Fibroblast of skin of left biceps (primary cell): ENCODE data around the gene SAAL1.

Experiments used
- DNase-seq, 2 experiments: peaks; one replicate each; pipeline ENCODE4 v3.0.0-alpha.2; 2013; ENCODE audit warnings: low read depth in 2 of 2

The SAAL1 gene

DNA sequence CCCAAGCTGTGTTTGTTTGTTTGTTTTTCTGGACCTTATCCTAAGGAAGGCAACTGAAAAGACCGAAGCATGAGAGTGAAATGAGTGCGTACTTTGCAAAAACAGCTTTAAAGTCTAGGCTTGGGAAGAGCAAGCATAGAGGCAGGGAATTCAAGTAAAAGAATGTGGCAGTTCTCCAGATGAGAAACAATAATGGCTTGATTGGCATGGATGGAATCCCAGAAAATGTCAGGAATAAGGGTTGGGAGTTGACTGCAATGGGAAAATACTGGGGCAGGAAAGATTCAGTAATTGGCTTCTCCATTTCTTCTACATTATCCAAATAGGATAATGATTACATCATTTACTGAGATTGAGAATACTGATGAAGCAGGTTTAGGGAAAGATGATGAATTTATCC, 17.5 kb downstream of the SAAL1 start:
- peak in 1 of 2 experiments; percentile 1 for DNase-seq

DNA sequence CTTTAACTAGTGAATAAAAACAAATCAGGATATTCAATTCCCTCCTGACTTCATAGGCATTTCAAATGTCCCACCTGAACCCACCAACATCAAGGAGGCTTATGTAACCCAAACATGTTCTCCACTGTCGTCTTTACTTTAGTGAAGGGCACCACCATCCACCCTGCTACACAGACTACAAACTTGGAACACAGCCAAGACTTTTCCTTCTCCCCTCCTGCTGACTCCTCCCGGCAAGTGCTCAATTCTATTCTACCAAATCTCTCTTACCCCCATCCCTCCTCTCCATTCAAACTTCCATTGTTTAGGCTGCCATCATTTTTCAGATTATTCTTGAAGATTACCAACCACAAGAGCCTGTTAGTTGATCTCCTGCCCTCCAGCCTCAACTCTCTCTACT, 24.3 kb downstream of the SAAL1 start:
- DNase-seq = no peak

DNA sequence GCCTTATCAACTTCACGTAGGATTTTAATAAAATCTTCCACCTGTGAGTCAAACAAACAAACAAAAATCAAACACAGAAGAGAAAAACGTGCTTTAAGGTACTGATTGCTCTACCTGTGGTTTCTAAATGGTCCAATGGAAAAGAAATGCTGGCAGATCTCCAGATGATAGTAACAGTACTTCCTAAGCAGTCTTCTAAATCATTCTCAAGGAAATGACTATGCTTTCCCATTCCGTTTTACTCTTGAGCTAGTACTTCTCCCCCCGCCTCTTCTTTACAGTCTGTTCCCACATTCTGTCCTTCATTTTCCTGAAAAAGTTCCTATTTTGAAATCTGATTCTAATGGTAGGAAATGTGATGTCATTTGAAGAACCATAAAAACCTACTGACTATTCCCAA, 25.4 kb downstream of the SAAL1 start:
- no peak for DNase-seq

DNA sequence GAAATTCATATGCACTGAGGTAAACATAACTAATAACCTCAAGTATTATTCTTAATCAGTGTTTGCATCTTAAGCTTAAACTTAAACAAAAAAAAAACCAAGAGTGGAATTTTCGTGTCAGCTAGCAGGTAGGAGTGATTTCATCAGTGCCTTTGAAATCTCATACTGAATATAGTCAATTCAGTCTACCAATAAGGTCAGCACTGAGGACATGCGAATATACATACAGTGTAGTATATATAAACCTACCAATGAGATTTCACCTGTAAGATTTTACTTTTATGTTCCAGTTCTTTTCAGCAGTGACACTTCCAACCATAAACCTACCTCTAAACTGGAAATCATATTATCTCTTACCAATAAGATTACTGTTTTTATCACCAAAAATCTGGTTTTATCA, 27.0 kb downstream of the SAAL1 start:
- DNase-seq = no peak

DNA sequence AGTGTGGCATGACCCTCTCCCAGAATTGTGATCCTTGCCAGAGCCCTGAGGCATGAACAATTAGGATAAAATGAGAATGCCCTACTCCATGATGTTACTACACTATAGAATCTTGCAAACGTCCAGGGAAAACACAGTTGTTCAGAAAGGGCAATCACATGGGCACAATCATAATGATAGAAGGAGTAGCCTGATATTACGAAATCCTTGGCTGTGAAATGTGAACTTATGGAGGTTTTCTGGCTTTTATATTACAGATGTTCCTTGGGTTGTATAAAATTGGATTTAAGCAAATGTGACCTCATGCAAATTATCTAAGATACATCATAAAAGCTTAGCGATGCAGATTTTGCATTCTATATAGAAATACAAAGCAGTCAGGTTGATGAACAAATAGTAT, 30.4 kb downstream of the SAAL1 start:
- no peak for DNase-seq

DNA sequence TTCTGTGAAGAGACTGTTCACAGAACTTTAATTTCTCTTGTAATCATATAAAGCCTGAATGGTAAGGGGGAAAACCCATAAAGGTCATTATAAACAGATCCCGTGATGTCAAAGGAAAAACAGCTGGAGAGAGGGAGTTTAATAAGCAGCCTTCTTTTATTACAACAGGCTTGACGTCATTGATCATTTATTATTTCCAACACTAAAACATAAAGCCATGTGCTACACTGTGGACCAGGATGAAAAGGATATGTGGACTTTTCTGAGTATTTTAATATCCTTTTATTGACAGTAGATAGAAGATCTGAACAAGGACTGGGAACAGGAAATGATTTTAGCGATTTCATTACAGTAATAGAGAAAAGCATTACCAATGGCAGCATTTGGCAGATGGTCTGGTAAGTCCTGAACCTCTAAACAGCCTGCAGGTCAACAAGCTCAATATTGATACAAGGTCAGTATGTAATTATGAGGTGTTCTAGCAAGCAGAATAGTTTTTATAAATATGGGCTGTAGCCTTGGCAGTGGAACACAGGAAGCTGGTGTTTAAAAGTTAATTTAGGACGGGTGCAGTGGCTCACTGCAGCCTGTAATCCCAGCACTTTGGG, 34.7 kb downstream of the SAAL1 start:
- DNase-seq = no peak

DNA sequence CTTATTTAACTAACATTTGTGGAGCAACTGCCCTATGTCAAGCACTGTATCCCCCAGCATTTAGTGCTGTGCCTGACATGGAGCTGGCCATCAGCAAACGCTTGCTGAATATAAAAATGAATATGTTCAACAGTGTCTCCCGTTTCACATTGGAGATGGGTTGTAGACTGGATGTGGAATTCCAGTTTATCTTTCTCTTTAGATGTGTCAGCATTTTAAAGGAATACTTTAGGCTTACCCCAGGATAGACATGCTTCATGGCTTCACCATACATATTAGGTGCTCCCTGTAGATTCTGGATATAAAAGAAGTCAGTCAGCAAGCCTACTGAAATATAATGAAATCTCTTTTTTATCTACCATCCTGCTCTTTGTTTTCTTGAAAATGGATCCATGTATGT, 38.5 kb downstream of the SAAL1 start:
- DNase-seq = no peak

DNA sequence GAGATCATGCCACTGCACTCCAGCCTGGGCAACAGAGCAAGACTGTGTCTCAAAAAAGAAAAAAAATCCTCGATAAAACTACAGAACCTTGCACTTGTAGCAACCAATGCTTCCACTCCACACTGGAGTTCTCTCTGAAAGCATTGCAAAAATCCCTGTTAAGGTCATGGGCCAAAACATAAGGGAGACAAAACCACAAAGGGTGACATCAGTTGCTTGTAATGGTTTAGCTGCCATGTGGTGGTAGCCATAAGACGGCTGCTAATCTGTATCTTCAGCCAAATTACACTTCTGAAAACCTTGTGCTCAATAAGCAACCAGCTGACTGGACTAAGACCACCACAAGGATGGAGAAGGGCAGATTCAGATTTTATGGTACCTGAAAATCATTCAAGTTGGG, 39.3 kb downstream of the SAAL1 start:
- no peak for DNase-seq

DNA sequence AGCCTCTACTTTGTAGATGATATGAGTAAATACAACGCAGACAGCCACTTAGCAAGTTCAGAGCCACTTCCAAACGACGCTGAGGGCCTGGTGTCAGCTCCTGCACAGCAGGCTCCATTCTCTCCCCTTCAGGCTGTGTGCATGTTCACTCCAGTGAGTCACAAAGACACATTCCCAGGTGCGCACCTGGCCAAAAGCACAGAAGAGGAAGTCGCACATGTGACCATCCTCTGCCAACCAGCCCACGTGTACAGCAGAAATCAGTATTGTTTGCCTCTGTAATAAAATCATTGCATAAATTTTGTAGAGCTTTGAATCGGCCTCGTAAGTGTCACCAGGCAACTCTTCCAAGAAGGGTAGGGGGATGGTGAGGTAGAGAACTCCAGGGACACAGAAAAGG, 40.3 kb downstream of the SAAL1 start:
- DNase-seq = no peak

DNA sequence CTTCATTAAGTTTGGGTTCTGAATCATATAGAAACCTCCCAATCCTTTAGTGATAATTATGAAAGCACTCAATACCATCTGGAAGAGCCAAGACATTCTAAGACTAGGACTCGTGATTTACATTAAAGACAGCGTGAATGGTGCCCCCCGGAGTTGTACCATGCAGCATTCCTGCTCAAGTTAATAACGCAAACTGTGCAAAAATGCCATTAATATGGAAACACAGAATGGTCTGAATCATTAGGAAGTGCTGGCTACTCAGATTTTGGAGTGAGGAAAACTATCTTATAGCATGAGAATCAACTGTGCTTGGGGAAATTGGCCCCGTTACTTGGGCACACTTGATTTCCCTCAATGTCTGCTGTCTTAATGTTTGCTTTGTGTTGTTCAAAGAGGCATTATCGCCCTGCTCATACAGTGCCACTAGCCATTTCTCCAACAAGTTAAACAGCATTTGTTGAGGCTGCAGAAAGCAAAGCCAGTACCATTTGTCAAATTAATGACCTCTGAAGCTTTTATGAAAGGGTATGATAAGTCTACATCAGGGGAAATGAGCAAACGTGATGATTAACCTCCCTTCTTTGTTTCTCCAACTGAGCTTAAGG, 41.3 kb downstream of the SAAL1 start:
- DNase-seq = no peak

DNA sequence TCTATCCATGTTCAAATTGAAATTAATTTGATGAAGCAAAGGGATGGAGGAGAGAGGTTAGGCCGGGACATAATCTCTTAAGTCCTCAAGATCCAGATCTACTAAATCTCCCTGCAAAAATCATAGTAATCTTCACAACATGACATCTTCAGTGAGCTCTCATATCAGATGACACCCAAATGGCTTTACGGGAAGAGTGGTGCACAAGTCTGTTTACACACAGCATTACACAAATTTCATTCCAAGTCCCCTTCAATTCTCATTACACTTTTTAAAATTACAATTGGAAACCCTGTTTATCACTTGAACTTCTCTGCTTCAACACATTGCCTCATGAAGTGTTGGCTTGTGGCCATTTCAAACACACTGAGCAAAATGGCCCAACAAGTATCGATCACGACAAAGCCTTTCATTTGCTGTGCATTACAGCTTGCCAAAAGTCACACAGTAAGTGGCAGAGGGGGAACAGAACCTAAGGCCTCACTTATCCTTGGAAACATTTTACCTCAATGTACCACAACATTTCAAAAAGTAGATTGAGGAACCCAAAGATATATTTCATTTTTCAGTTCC, 41.9 kb downstream of the SAAL1 start:
- DNase-seq = no peak

DNA sequence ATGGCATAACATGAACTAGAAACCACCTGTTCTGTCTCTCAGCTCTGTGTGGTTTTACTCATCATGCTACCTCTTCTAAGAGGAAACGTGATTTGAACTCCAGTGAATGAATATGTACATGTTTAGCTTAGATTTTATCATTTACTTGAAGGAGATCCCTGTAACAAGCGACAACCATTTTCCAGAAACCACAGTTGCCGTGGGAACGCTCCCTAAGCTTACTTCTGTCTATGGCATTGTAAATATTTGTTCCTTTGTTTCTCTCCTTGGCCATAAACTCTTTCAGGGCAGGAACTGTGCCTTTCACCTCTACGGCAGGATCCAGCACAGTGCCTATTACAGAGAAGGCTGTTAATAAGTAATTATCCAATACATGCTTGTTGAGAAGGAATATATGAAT, 42.8 kb downstream of the SAAL1 start:
- no peak for DNase-seq

DNA sequence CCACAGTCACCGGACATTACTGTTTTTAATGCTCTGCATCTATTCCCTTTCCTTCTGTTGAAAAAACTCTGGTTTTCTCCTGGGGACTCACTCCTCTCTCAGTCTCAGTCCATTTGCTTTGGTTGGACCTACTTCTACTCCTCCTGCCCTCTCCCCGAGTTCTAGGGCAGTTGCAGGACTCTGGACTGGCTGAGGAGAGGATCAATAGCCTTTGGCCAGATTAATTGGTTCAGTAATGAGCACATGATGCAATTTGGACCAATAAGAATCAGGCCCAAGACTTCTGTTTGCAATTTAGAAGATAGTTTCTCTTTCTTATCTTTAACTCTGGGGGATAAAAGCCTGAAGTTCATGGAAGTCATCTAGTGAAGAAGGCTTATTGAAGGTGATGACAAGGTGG, 44.5 kb downstream of the SAAL1 start:
- DNase-seq = no peak

DNA sequence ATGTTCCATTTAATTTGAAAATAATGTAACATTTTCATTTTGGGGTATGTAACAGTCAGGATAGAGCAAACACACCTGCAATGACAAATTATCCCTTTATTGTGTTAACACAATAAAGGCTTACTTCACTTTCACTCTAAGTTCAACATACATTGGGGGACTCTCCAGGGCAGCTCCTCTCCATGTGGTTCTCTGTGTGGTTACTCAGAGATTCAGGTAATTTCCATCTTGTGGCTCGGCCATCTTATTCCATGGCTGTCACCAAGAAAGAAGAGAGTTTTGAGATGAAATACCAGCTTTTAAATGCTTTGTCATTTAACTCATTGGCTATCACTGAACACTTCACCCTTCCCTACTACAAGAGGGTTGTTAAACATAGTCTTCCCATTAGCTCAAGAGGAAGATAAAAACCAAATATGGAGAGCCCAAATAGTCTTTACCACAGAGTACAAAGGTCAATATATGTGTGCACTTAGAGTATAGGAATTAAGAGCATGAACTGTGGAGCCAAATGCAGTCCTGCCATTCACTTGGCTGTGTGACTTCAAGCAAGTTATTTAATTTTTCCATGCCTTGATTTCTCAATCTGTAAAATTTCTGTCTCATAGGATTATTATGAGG, 49.2 kb downstream of the SAAL1 start:
- no peak for DNase-seq

DNA sequence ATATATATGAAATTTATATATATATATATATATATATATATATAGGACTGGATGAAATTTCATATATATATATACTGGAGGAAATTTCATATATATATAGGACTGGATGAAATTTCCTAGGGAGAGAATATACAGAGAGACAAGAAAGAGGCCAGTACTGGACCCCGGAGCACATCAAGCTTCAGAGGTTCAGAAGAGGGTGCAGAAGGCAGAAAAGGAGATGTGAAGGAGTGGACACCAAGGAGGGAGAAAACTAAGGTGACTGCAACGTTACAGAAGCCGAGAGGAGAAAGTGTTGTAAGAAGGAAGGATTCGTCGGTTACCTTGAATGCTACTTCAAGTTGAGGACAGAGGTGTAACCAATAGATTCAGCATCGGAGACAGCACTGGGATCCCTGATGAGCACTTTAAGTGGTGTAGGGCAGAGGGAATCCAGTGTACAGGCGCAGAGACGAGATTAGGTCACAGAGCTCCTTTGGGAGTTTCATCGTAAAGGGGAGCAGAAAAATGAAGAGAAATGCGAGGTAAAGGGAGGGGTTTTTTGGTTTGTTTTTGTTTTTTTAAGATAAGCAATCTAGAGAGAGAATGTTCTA, 51.3 kb downstream of the SAAL1 start:
- no peak for DNase-seq

DNA sequence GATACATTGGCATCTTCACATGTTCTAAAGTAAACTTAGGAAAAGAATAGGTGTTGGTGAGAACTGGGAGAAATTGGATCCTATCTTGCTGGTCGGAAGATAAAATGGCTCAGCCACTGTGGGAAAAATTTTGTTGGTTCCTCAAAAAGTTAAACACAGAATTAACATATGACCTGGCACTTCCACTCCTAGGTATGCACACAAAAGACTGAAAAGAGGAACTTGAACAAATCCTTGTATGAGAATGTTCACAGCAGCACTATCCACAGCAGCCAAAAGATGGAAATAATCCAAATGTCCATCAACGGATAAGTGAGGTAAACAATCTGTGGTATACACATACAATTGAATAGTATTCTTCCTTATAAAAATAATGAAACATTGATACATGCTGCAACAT, 55.0 kb downstream of the SAAL1 start:
- DNase-seq = no peak

DNA sequence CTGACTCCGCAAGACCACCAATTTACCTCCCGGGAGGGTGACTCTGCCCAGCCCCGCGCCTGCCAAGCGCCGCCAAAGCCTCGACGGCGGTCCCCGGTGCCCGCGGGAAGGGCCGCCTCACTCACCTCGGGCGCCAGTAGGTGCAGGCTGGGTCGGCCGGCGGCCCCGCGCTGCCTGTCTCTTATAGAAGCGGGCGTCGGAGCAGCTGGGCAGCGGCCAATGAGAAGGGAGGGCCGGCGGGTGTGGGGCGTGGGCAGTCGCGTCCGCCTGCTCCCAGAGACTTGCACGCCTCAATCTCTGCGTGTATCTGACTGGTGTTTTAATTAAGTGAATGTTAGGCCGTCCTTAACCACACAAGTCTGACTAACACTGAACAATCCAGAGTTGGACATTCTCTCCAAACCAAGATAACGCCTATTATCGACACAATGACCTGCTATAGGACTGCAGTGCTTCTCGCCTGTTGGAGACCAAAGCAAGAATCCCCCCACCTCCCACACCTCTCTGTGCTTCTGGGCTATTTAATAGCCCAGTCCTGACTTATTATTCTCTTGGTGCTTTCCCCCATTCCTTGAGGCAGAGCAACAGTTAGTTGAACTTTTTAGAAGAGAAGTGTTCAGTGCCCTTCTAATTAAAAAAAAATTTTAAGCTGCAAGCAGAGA, 59.6 kb downstream of the SAAL1 start, which contains the start of gene TPH1:
TSS of gene TPH1 (minus strand) at position 154 of the 662 bp plus-strand sequence. CDS start 5,507 bp downstream, outside the sequence.
- no peak for DNase-seq

DNA sequence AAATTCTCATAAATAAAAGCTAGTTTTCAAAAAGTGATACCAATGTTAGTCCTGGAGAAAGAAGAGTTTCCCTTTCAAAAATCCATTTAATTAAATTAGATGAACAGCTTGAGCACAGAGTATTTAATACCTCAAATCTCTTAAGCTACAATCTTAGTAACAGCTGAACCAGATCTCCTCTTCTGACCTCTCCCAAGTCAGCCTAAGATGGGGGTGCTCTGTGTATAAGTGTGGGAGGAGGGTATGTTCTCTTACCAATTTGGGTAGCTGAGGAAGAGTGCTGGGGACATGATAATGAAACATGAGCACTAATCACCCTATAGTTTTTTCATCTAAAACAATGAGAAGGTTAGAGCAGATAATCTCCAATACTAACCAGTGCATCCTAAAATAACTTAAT, 69.4 kb downstream of the SAAL1 start:
- DNase-seq = no peak
